SK-N-MC (cell line): ENCODE results near the gene FHIT.

Source experiments
- DNase-seq: peaks from one replicate; pipeline ENCODE4 v3.0.0-alpha.2; 2011; ENCODE audit warnings: low read depth, low spot score
- H3K27ac ChIP-seq: fragments of 200-600 bp; sonication (generic); 2 replicates; pipeline ENCODE4 v1.5.1; 2016; ENCODE audit warnings: mixed run types
- H3K36me3 ChIP-seq: fragments of 200-600 bp; sonication (generic); 2 replicates; pipeline ENCODE4 v1.6.1; 2017; ENCODE audit warnings: antibody characterized with exemption, low read length, mixed read lengths; ENCODE audit not compliant: insufficient read depth
- H3K4me3 ChIP-seq: fragments of 200-600 bp; sonication (generic); 2 replicates; pipeline ENCODE4 v1.5.1; 2016
- H3K9ac ChIP-seq: fragments of 200-600 bp; sonication (generic); 2 replicates; pipeline ENCODE4 v1.8.0; 2017; ENCODE audit warnings: mixed run types, mixed read lengths; ENCODE audit not compliant: insufficient read length
- H3K9me3 ChIP-seq: fragments of 200-600 bp; sonication (generic); 2 replicates; pipeline ENCODE4 v1.6.1; 2017; ENCODE audit warnings: low read depth, mild to moderate bottlenecking, antibody characterized with exemption, low read length, moderate library complexity, mixed read lengths
- EZH2 ChIP-seq: fragments of 200-600 bp; sonication (generic); IDR thresholded peaks from one replicate; pipeline ENCODE4 v1.6.1; 2017; ENCODE audit warnings: antibody characterized with exemption
- FOXP2 ChIP-seq: optimal IDR thresholded peaks from 2 replicates; pipeline ENCODE3; 2011; ENCODE audit warnings: mild to moderate bottlenecking, moderate library complexity; ENCODE audit not compliant: insufficient read depth; ENCODE audit errors: extremely low read length, control extremely low read depth
- POLR2AphosphoS5 ChIP-seq: IDR thresholded peaks from 2 replicates; pipeline ENCODE4 v1.6.1; 2012; ENCODE audit warnings: mild to moderate bottlenecking, low read depth, low read length, borderline replicate concordance

The FHIT gene

GRCh38 chr3:60669636-60670035 is 581.6 kb downstream of the FHIT start:
- Histone ChIP-seq H3K9me3 (no peaks in the 10 kb centered on the region), H3K27ac (no peak overlapping the region), H3K9ac (no peak overlapping the region), H3K36me3 (no peaks in the 10 kb centered on the region), H3K4me3 (no peak overlapping the region)
- TF ChIP-seq POLR2AphosphoS5 (no peak), FOXP2 (no peak), EZH2 (no peak)
- DNase-seq: no peak

- Histone ChIP-seq H3K27ac (no peak overlapping the region), H3K4me3 (no peak overlapping the region), H3K36me3 (no peaks in the 10 kb centered on the region), H3K9ac (no peak overlapping the region), H3K9me3 (no peaks in the 10 kb centered on the region)
- no peak for DNase-seq
- TF ChIP-seq FOXP2: no peak
- no peak for TF ChIP-seq EZH2
- TF ChIP-seq POLR2AphosphoS5: no peak
Observed at GRCh38 chr3:60660026-60660425, 591.2 kb downstream of the FHIT start.

- Histone ChIP-seq H3K4me3 (no peak overlapping the region), H3K9me3 (no peaks in the 10 kb centered on the region), H3K27ac (no peak overlapping the region), H3K36me3 (no peaks in the 10 kb centered on the region), H3K9ac (no peak overlapping the region)
- no peak for TF ChIP-seq POLR2AphosphoS5
- no peak for TF ChIP-seq EZH2
- TF ChIP-seq FOXP2: no peak
- DNase-seq: no peak
Observed at GRCh38 chr3:60659098-60659497, 592.2 kb downstream of the FHIT start.

- H3K4me3 ChIP-seq: no peak overlapping the region
- no peak overlapping the region for H3K27ac ChIP-seq
- no peaks in the 10 kb centered on the region for H3K9me3 ChIP-seq
- TF ChIP-seq POLR2AphosphoS5 (no peak), FOXP2 (no peak), EZH2 (no peak)
- no peak overlapping the region for H3K9ac ChIP-seq
- DNase-seq: no peak
- no peaks in the 10 kb centered on the region for H3K36me3 ChIP-seq
Observed at GRCh38 chr3:60657972-60658371, 593.3 kb downstream of the FHIT start.

- TF ChIP-seq POLR2AphosphoS5 (no peak), FOXP2 (no peak), EZH2 (no peak)
- Histone ChIP-seq H3K4me3 (no peak overlapping the region), H3K9me3 (no peaks in the 10 kb centered on the region), H3K27ac (no peak overlapping the region), H3K36me3 (no peaks in the 10 kb centered on the region), H3K9ac (no peak overlapping the region)
- no peak for DNase-seq
Observed at GRCh38 chr3:60652829-60653228, 598.4 kb downstream of the FHIT start.

DNA sequence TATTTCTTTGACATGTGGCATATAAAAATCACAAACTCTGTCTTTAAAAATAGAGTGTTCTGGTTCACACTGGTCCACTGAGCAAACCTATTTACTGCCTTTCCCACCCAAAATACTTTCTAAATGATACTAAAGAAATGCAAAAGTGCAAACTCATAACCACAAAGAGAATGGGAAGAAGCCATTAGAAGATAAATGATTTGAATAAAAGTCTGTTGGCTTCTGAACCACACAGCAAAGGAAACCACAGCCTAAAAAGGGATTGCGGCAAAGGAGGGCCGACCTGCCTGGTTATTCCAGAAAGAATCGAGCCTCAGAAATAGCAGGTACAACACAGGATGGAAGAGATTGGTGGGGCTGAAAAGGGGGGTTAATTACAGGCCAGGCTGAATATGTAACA is 599.5 kb downstream of the FHIT start:
- TF ChIP-seq FOXP2 (no peak), POLR2AphosphoS5 (no peak), EZH2 (no peak)
- Histone ChIP-seq H3K27ac (no peak overlapping the region), H3K4me3 (no peak overlapping the region), H3K9ac (no peak overlapping the region), H3K9me3 (no peaks in the 10 kb centered on the region), H3K36me3 (no peaks in the 10 kb centered on the region)
- DNase-seq: no peak

GRCh38 chr3:60650171-60650570 is 601.1 kb downstream of the FHIT start:
- no peaks in the 10 kb centered on the region for H3K9me3 ChIP-seq
- H3K27ac ChIP-seq: no peak overlapping the region
- no peak overlapping the region for H3K4me3 ChIP-seq
- H3K36me3 ChIP-seq: no peaks in the 10 kb centered on the region
- no peak for DNase-seq
- H3K9ac ChIP-seq: no peak overlapping the region
- TF ChIP-seq EZH2: no peak
- no peak for TF ChIP-seq FOXP2
- TF ChIP-seq POLR2AphosphoS5: no peak

GRCh38 chr3:60645801-60646200 is 605.5 kb downstream of the FHIT start:
- no peaks in the 10 kb centered on the region for H3K9me3 ChIP-seq
- TF ChIP-seq EZH2 (no peak), POLR2AphosphoS5 (no peak), FOXP2 (no peak)
- no peaks in the 10 kb centered on the region for H3K36me3 ChIP-seq
- no peak overlapping the region for H3K9ac ChIP-seq
- H3K27ac ChIP-seq: no peak overlapping the region
- H3K4me3 ChIP-seq: no peak overlapping the region
- no peak for DNase-seq

- no peak overlapping the region for H3K4me3 ChIP-seq
- no peaks in the 10 kb centered on the region for H3K36me3 ChIP-seq
- H3K9me3 ChIP-seq: no peaks in the 10 kb centered on the region
- DNase-seq: no peak
- no peak overlapping the region for H3K27ac ChIP-seq
- no peak for TF ChIP-seq FOXP2
- no peak for TF ChIP-seq EZH2
- no peak for TF ChIP-seq POLR2AphosphoS5
- no peak overlapping the region for H3K9ac ChIP-seq
Observed at GRCh38 chr3:60643831-60644230, 607.4 kb downstream of the FHIT start.

- Histone ChIP-seq H3K27ac (no peak overlapping the region), H3K36me3 (no peaks in the 10 kb centered on the region), H3K9ac (no peak overlapping the region), H3K4me3 (no peak overlapping the region), H3K9me3 (no peaks in the 10 kb centered on the region)
- no peak for DNase-seq
- TF ChIP-seq EZH2: no peak
- no peak for TF ChIP-seq FOXP2
- no peak for TF ChIP-seq POLR2AphosphoS5
Observed at GRCh38 chr3:60641354-60641753, 609.9 kb downstream of the FHIT start.
